SK-N-SH treated with all-trans-retinoic acid at 6 μM for 48 hours (cell line): ENCODE results near the gene PARP2.

Experiments
- ATAC-seq: fragments of 200-7000 bp; cut with Tn5 transposase; 3 replicates; pipeline ENCODE4 v1.9.1; 2020; ENCODE audit warnings: mild to moderate bottlenecking, moderate library complexity
- BACH2 ChIP-seq: fragments of 250-450 bp; sonication (Bioruptor Pico); IDR thresholded peaks from 2 replicates; pipeline ENCODE4 v1.9.0; 2021; ENCODE audit warnings: mild to moderate bottlenecking, borderline replicate concordance
- CREB5 ChIP-seq: fragments of 250-450 bp; sonication (Bioruptor Pico); IDR thresholded peaks from 2 replicates; pipeline ENCODE4 v1.5.1; 2020; ENCODE audit warnings: low read depth, mild to moderate bottlenecking, moderate library complexity
- CSDC2 ChIP-seq: fragments of 250-450 bp; sonication (Bioruptor Pico); IDR thresholded peaks from 2 replicates; pipeline ENCODE4 v1.5.0; 2020; ENCODE audit warnings: mild to moderate bottlenecking, moderate library complexity
- ESRRG ChIP-seq: fragments of 250-450 bp; sonication (Bioruptor Pico); IDR thresholded peaks from 2 replicates; pipeline ENCODE4 v1.6.1; 2021; ENCODE audit warnings: mild to moderate bottlenecking
- GLIS3 ChIP-seq: fragments of 250-450 bp; sonication (Bioruptor Pico); IDR thresholded peaks from 2 replicates; pipeline ENCODE4 v1.5.0; 2020; ENCODE audit warnings: mild to moderate bottlenecking, moderate library complexity
- ISL1 ChIP-seq: fragments of 250-450 bp; sonication (Bioruptor Pico); IDR thresholded peaks from 2 replicates; pipeline ENCODE4 v2.1.2; 2022; ENCODE audit warnings: mild to moderate bottlenecking, moderate library complexity
- OSR1 ChIP-seq: fragments of 250-450 bp; sonication (Bioruptor Pico); IDR thresholded peaks from 2 replicates; pipeline ENCODE4 v1.8.0; 2022; ENCODE audit warnings: moderate library complexity, mild to moderate bottlenecking, inconsistent platforms
- POU6F1 ChIP-seq: fragments of 250-450 bp; sonication (Bioruptor Pico); IDR thresholded peaks from 2 replicates; pipeline ENCODE4 v1.8.0; 2021; ENCODE audit warnings: low read depth, mild to moderate bottlenecking, moderate library complexity, borderline replicate concordance
- PPARA ChIP-seq: fragments of 250-450 bp; sonication (Bioruptor Pico); IDR thresholded peaks from 2 replicates; pipeline ENCODE4 v1.5.0; 2020; ENCODE audit warnings: mild to moderate bottlenecking, borderline replicate concordance
- RARB ChIP-seq: fragments of 250-450 bp; sonication (Bioruptor Pico); IDR thresholded peaks from 2 replicates; pipeline ENCODE4 v1.8.0; 2021; ENCODE audit warnings: mild to moderate bottlenecking, moderate library complexity
- SNAI2 ChIP-seq: fragments of 250-450 bp; sonication (Bioruptor Pico); IDR thresholded peaks from 2 replicates; pipeline ENCODE4 v1.5.0; 2020; ENCODE audit warnings: mild to moderate bottlenecking, moderate library complexity
- TCF4 ChIP-seq: fragments of 250-450 bp; sonication (Bioruptor Pico); IDR thresholded peaks from 2 replicates; pipeline ENCODE4 v1.8.0; 2021; ENCODE audit warnings: mild to moderate bottlenecking, moderate library complexity, borderline replicate concordance
- TSHZ2 ChIP-seq: fragments of 250-450 bp; sonication (Bioruptor Pico); IDR thresholded peaks from 2 replicates; pipeline ENCODE4 v1.5.0; 2020; ENCODE audit warnings: mild to moderate bottlenecking, moderate library complexity
- ZC3H10 ChIP-seq: fragments of 250-450 bp; sonication (Bioruptor Pico); IDR thresholded peaks from 2 replicates; pipeline ENCODE4 v1.5.1; 2021; ENCODE audit warnings: mild to moderate bottlenecking, moderate library complexity
- ZFP3 ChIP-seq: fragments of 250-450 bp; sonication (Bioruptor Pico); IDR thresholded peaks from 2 replicates; pipeline ENCODE4 v1.5.0; 2020; ENCODE audit warnings: mild to moderate bottlenecking, moderate library complexity
- ZFP30 ChIP-seq: fragments of 450-650 bp; formaldehyde crosslinking; IDR thresholded peaks from 2 replicates; pipeline ENCODE4 v1.5.0; 2022; ENCODE audit warnings: mild to moderate bottlenecking, moderate library complexity
- ZNF565 ChIP-seq: fragments of 450-650 bp; formaldehyde crosslinking; conservative IDR thresholded peaks from 2 replicates; pipeline ENCODE4 v1.5.0; 2020; ENCODE audit warnings: low read depth, mild to moderate bottlenecking, moderate library complexity
- ZNF8 ChIP-seq: fragments of 450-650 bp; formaldehyde crosslinking; IDR thresholded peaks from 2 replicates; pipeline ENCODE4 v1.5.0; 2020; ENCODE audit warnings: mild to moderate bottlenecking, moderate library complexity
- TF ChIP-seq, protein P1 (sequence below): fragments of 250-450 bp; sonication (Bioruptor Pico); IDR thresholded peaks from 2 replicates; pipeline ENCODE4 v1.8.0; 2020; ENCODE audit warnings: mild to moderate bottlenecking, moderate library complexity, borderline replicate concordance
- TF ChIP-seq, protein P2 (sequence below): fragments of 250-450 bp; sonication (Bioruptor Pico); IDR thresholded peaks from 2 replicates; pipeline ENCODE4 v1.5.1; 2021; ENCODE audit warnings: mild to moderate bottlenecking, moderate library complexity

The PARP2 gene

DNA sequence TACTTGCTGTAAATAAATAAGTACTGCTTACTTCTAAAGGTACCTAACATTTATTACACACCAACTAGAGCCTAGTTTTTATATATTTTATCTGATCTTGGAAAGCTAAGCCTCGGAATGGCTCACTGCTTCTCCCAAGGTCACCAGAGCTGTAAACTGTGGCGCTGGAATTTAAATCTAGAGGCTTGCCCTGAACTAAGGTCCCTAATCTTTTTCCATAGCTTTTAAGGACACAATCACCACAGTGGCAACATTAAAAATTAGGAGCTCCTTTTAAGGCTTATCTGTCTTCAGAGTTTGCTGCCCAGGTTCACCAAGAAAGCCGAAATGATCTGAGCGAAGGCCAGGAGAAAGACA, 11.0 kb upstream of the PARP2 start (continued):
- no peak for TF ChIP-seq RARB (CRISPR knock-in tag)
- no peak for TF ChIP-seq POU6F1
- no peak for TF ChIP-seq ZNF565 (CRISPR knock-in tag)

DNA sequence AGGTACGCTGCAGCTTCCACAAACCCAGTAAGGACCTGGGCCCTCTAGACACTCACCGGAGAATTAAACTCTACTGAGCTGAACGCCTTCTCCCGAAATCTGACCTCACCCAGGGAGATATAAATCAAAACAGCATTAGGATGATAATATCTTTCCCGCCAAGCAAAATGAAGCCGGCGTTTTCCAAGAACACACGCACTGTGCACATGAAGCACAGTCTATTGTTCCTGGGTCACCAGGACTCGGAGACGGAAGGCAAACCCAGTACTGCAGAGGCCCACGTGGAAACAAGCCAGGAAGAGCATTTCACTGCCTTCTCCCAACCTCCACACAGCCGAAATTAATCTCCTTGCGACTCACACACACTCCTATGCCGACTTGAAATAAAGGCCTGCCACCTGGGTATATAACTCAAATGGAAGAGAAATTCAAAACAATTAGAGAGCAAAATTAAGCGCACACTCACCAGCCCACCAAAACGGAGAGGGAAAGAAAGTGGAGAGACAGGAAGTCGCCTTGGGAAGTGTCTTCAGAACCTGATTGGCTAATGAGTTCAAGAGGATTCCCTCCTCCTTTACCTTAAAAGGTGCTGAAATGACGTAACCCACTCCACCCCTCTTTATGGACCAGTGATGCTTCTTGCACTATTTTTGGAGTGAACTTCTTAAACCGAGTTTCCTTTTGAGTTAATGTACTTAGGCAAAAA, 10.5 kb upstream of the PARP2 start, which contains the start of gene CCNB1IP1:
Gene CCNB1IP1, minus strand, starts transcription at position 492 of the 706 bp plus-strand sequence. CDS start 16,756 bp downstream, outside the sequence.
- TF ChIP-seq, protein P1, sequence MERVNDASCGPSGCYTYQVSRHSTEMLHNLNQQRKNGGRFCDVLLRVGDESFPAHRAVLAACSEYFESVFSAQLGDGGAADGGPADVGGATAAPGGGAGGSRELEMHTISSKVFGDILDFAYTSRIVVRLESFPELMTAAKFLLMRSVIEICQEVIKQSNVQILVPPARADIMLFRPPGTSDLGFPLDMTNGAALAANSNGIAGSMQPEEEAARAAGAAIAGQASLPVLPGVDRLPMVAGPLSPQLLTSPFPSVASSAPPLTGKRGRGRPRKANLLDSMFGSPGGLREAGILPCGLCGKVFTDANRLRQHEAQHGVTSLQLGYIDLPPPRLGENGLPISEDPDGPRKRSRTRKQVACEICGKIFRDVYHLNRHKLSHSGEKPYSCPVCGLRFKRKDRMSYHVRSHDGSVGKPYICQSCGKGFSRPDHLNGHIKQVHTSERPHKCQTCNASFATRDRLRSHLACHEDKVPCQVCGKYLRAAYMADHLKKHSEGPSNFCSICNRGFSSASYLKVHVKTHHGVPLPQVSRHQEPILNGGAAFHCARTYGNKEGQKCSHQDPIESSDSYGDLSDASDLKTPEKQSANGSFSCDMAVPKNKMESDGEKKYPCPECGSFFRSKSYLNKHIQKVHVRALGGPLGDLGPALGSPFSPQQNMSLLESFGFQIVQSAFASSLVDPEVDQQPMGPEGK (CRISPR knock-in tag) = no peak
- TF ChIP-seq ZNF565 (CRISPR knock-in tag) (no peak), GLIS3 (CRISPR knock-in tag) (0 out of 2 replicates have a peak, but pooled peaks have one; percentile 39)
- peak; percentile 98 for ATAC-seq

DNA sequence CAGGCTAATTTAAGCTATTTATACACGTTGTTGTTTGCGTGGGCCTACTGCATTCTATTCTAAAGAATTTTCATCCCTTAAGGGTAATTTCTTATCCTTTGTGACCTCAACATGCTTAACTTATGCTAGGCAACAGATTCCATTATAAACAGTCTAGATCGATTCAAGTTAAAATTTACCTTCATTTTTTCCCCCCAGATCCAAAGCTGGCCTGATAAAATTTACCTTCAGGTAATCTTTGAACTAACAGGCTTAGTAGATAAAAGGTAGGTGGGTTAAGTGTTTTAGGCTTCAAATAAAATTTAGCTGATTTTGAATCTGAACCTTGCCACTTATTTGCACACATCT, 10.0 kb upstream of the PARP2 start:
- TF ChIP-seq SNAI2 (CRISPR knock-in tag) = no peak
- no peak for TF ChIP-seq ZC3H10 (CRISPR knock-in tag)
- no peak for TF ChIP-seq ZFP30
- TF ChIP-seq RARB (CRISPR knock-in tag) = no peak
- TF ChIP-seq ZNF565 (CRISPR knock-in tag) = no peak
- no peak for TF ChIP-seq PPARA
- TF ChIP-seq ZNF8 (CRISPR knock-in tag) = no peak
- TF ChIP-seq CREB5 = no peak
- TF ChIP-seq GLIS3 (CRISPR knock-in tag) = no peak
- TF ChIP-seq, protein P2, sequence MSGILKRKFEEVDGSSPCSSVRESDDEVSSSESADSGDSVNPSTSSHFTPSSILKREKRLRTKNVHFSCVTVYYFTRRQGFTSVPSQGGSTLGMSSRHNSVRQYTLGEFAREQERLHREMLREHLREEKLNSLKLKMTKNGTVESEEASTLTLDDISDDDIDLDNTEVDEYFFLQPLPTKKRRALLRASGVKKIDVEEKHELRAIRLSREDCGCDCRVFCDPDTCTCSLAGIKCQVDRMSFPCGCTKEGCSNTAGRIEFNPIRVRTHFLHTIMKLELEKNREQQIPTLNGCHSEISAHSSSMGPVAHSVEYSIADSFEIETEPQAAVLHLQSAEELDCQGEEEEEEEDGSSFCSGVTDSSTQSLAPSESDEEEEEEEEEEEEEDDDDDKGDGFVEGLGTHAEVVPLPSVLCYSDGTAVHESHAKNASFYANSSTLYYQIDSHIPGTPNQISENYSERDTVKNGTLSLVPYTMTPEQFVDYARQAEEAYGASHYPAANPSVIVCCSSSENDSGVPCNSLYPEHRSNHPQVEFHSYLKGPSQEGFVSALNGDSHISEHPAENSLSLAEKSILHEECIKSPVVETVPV (CRISPR knock-in tag) = no peak
- TF ChIP-seq TCF4 = no peak
- no peak for TF ChIP-seq BACH2 (CRISPR knock-in tag)
- no peak for TF ChIP-seq ZFP3 (CRISPR knock-in tag)
- no peak for TF ChIP-seq CSDC2
- TF ChIP-seq ESRRG = no peak
- TF ChIP-seq, protein P1 (CRISPR knock-in tag) = no peak
- TF ChIP-seq ISL1 (CRISPR knock-in tag) = no peak
- no peak for TF ChIP-seq OSR1 (CRISPR knock-in tag)
- TF ChIP-seq TSHZ2 (CRISPR knock-in tag) = no peak
- TF ChIP-seq, all 23 proteins: peak for 0
- peak; percentile 34 for ATAC-seq
